AG04450 (cell line): Measurements from ENCODE around the gene PATE2. TPM values are rescaled to one million over a fixed set of nuclear protein-coding genes. Genes with fewer than 3 reads are reported as not detected.

Source experiments
- CTCF ChIA-PET: fragments of 300-600, 350-600 bp; formaldehyde crosslinking; extraction: SDS; loops from one replicate; lab custom pipeline; 2022; ENCODE audit warnings: antibody characterized with exemption, inconsistent platforms; lab: Charles Lee
- POLR2A ChIA-PET: fragments of 350-600 bp; formaldehyde crosslinking; extraction: SDS; loops from one replicate; lab custom pipeline; 2021; ENCODE audit warnings: antibody characterized with exemption, inconsistent platforms; lab: Yijun Ruan, JAX
- DNase-seq: peaks from one replicate; pipeline ENCODE4 v3.0.0-alpha.2; 2011; ENCODE audit warnings: low read depth, low spot score
- H3K27ac ChIP-seq: one replicate; pipeline ENCODE4 v1.5.1; 2012; ENCODE audit warnings: low read depth, low read length, control low read depth
- H3K27me3 ChIP-seq: one replicate; pipeline ENCODE4 v1.6.0; 2012; ENCODE audit warnings: low read length; ENCODE audit not compliant: control insufficient read depth, insufficient read depth
- H3K4me3 ChIP-seq: 2 replicates; pipeline ENCODE4 v1.5.1; 2011; ENCODE audit warnings: mild to moderate bottlenecking, low read depth, low read length, control low read depth
- H3K9me3 ChIP-seq: 2 replicates; pipeline ENCODE4 v1.5.1; 2012; ENCODE audit warnings: low read length; ENCODE audit not compliant: control insufficient read depth, insufficient read depth
- polyA plus RNA-seq: library from polyadenylated mRNA; depleted of rRNA; stranded (reverse); fragments of >200 nt; gene quantifications from 2 replicates; pipeline ENCODE4 v1.2.3, GENCODE V29; 2011; rRNA removed
- TF ChIP-seq, protein P1 (sequence below): IDR thresholded peaks from 2 replicates; pipeline ENCODE4 v1.5.1; 2011; ENCODE audit warnings: low read depth, low read length, control low read depth, inconsistent platforms

Gene PATE2
- polyA plus RNA-seq, 1 experiment: not detected

DNA sequence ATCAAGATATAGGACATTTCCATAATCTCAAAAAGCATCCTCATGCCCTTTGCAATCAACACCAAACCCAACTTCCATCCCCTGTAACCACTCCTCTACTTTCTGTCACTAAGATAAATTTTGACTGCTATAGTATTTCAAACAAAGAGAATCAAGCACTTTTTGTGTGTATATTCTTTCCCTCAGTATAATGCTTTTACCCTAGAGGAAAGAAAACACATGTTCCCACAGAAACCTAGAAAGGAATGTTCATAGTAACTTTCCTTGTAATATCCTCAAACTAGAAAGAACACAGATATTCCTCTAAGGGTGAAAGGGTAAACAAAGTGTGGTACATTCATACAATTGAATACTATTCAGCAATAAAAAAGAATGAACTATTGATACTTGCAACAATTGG, 38.0 kb downstream of the PATE2 start:
- CTCF ChIA-PET: no interaction called here
- Histone ChIP-seq H3K27me3 (no peaks in the 10 kb centered on the region), H3K4me3 (no peak overlapping the region), H3K9me3 (no peaks in the 10 kb centered on the region), H3K27ac (no peak overlapping the region)
- TF ChIP-seq, protein P1, sequence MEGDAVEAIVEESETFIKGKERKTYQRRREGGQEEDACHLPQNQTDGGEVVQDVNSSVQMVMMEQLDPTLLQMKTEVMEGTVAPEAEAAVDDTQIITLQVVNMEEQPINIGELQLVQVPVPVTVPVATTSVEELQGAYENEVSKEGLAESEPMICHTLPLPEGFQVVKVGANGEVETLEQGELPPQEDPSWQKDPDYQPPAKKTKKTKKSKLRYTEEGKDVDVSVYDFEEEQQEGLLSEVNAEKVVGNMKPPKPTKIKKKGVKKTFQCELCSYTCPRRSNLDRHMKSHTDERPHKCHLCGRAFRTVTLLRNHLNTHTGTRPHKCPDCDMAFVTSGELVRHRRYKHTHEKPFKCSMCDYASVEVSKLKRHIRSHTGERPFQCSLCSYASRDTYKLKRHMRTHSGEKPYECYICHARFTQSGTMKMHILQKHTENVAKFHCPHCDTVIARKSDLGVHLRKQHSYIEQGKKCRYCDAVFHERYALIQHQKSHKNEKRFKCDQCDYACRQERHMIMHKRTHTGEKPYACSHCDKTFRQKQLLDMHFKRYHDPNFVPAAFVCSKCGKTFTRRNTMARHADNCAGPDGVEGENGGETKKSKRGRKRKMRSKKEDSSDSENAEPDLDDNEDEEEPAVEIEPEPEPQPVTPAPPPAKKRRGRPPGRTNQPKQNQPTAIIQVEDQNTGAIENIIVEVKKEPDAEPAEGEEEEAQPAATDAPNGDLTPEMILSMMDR: no peak
- DNase-seq: no peak
- POLR2A ChIA-PET: no interaction called here

DNA sequence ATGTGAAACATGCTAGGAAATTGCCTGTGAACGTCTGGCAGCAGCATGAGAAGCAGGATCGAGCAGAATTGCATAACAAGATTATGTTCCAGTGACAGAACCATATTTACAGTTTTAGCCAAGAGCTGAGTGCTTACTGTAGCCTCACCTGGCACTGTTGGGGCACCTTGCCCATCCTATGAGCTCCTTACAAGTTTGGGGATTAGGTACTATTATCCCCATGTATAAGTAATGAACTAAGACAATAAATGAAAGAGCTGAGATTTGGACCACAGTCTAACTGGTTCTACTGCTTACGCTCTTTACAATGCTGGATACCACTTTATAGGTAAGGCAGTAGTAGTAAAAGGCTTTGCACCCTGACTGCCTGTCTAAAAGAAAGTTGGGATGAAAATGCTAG, 49.7 kb downstream of the PATE2 start:
- ChIA-PET POLR2A (no interaction called here), CTCF (interaction anchor here (0.6 to 1.2 kb wide), 2 partner anchors 147 to 275 kb away, joined by 3 to 6 read pairs; no protein-coding TSS in a partner anchor)
- Histone ChIP-seq H3K9me3 (no peaks in the 10 kb centered on the region), H3K4me3 (no peak overlapping the region), H3K27ac (no peak overlapping the region), H3K27me3 (peaks cover 5% of the 10 kb centered on the region)
- TF ChIP-seq, protein P1: no peak
- no peak for DNase-seq

Other genes with a start within 250 kb of the PATE2 start
- 129 and 150 TPM in 2 replicates for gene EI24, start 209.4 kb downstream of the PATE2 start, polyA plus RNA-seq
- gene STT3A, start 186.0 kb downstream of the PATE2 start, polyA plus RNA-seq: 382 and 401 TPM in 2 replicates
- gene CHEK1, start 153.7 kb downstream of the PATE2 start, polyA plus RNA-seq: 20.8 and 33.2 TPM in 2 replicates
- not detected in 2 replicates for gene ACRV1, start 98.0 kb downstream of the PATE2 start, polyA plus RNA-seq
- not detected in 2 replicates for gene PATE1, start 32.5 kb downstream of the PATE2 start, polyA plus RNA-seq
- gene PATE3, start 9.3 kb upstream of the PATE2 start, polyA plus RNA-seq: not detected in 2 replicates
- not detected in 2 replicates for gene PATE4, start 54.5 kb upstream of the PATE2 start, polyA plus RNA-seq
- gene HYLS1, start 108.8 kb upstream of the PATE2 start, polyA plus RNA-seq: 5.0 and 7.0 TPM in 2 replicates
- 9.5 and 13.2 TPM in 2 replicates for gene PUS3, start 124.4 kb upstream of the PATE2 start, polyA plus RNA-seq
- gene DDX25, start 125.7 kb upstream of the PATE2 start, polyA plus RNA-seq: not detected in 2 replicates
- not detected in 2 replicates for gene VSIG10L2, start 167.2 kb upstream of the PATE2 start, polyA plus RNA-seq